ENCODE data around the gene CCT2. TPM values are rescaled to one million over a fixed set of nuclear protein-coding genes. Genes with fewer than 3 reads are reported as not detected.

Gene CCT2
- total and polyA plus RNA-seq, 8 donors = 43.3 to 137 (median 78.3) TPM

DNA sequence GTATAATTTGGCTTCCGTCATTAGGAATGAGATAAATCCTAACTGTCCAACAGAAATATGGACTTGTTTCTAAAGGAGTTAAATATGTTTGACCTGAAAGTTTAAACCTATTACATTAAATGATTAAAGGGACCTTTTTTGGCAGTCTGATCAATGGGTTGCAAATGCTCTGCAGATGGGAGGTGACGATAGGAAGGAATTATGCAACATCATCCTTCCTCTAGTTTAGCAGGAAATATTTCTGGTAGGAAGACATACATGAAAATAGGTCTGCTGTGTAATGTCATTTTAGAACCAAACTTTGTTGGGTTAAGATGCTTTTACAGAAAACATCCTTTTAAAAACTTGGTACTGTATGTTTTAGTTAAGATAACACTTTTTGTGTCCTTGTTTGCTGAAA lies 22.9 kb downstream of the CCT2 start:
- no peak for DNase-seq
- Histone ChIP-seq H3K9me3 (no peaks in the 10 kb centered on the region), H3K4me3 (no peak overlapping the region), H3K4me1 (no peaks in the 10 kb centered on the region), H3K27ac (no peak overlapping the region), H3K36me3 (peaks cover 4 to 6% (median 5%) of the 10 kb centered on the region in 4 donors), H3K27me3 (no peaks in the 10 kb centered on the region)
- WGBS, 5 donors = 51 to 67% (median 61%) methylated on average over 2 of the region's 2 CpGs
- TF ChIP-seq POLR2A (IDR thresholded peaks at IDR 0.05) (no peak), POLR2AphosphoS5 (IDR thresholded peaks at IDR 0.05) (no peak), EP300 (IDR thresholded peaks at IDR 0.05) (no peak)
- TF ChIP-seq, protein P1, sequence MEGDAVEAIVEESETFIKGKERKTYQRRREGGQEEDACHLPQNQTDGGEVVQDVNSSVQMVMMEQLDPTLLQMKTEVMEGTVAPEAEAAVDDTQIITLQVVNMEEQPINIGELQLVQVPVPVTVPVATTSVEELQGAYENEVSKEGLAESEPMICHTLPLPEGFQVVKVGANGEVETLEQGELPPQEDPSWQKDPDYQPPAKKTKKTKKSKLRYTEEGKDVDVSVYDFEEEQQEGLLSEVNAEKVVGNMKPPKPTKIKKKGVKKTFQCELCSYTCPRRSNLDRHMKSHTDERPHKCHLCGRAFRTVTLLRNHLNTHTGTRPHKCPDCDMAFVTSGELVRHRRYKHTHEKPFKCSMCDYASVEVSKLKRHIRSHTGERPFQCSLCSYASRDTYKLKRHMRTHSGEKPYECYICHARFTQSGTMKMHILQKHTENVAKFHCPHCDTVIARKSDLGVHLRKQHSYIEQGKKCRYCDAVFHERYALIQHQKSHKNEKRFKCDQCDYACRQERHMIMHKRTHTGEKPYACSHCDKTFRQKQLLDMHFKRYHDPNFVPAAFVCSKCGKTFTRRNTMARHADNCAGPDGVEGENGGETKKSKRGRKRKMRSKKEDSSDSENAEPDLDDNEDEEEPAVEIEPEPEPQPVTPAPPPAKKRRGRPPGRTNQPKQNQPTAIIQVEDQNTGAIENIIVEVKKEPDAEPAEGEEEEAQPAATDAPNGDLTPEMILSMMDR (IDR thresholded peaks at IDR 0.05) = no peak
- intact Hi-C loops (cut with DNase I; ENCODE audit: low total_unique reads) = no loop called here

DNA sequence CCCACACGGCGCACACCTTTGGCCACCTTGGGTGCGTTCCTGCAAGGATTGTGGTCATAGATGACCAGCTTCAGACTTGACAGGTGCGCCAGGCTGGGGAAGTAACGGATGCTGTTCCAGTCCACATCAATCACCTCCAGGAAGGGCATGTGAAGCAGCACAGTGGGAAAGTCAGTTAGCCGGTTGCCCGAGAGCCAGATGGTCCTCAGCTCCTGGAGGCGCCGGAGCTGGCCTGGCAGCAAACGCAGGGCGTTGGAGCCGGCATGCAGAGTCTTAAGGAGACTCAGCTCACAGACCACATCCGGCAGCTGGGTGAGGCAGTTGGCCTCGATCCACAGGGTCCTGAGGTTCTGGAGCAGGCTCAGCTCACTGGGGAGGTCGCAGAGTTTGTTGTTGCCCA lies 24.9 kb downstream of the CCT2 start:
- intact Hi-C loops (cut with DNase I; ENCODE audit: low total_unique reads) = no loop called here
- Histone ChIP-seq H3K9me3 (no peaks in the 10 kb centered on the region), H3K4me3 (no peak overlapping the region), H3K27me3 (no peaks in the 10 kb centered on the region), H3K4me1 (no peaks in the 10 kb centered on the region), H3K27ac (no peak overlapping the region), H3K36me3 (no peaks in the 10 kb centered on the region)
- no peak for TF ChIP-seq POLR2AphosphoS5 (IDR thresholded peaks at IDR 0.05)
- TF ChIP-seq POLR2A (IDR thresholded peaks at IDR 0.05) = no peak
- no peak for TF ChIP-seq EP300 (IDR thresholded peaks at IDR 0.05)
- TF ChIP-seq, protein P1 (IDR thresholded peaks at IDR 0.05) = no peak
- 87 to 93% (median 92%) methylated on average over 12 to 15 of the region's 15 CpGs for WGBS, 5 donors
- no peak for DNase-seq

DNA sequence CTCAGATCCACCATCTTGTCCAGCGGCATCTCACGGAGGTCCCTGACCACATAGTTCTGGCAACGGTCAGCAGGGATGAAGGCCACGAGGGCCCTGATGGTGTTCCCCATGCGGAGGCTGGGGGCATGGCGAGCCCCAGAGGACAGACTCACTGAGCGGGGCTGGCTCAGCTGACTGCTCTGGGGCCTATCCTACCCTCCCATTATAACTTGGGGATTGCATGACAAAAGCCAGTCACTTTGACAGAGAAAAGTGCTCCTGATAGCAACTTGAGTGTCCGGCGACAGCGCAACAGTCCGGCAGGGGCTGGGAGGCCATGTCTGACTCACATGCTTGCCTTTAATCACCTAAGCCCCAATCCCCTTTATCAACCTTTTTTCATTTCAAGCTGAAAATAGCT lies 25.5 kb downstream of the CCT2 start, which contains the start of gene LRRC10:
TSS of gene LRRC10 (minus strand) at position 179 of the 400 bp plus-strand sequence. CDS start at position 110, 69 bp downstream.
- no peak for TF ChIP-seq POLR2AphosphoS5 (IDR thresholded peaks at IDR 0.05)
- no peak for TF ChIP-seq POLR2A (IDR thresholded peaks at IDR 0.05)
- TF ChIP-seq, protein P1 (IDR thresholded peaks at IDR 0.05) = no peak
- no peak for TF ChIP-seq EP300 (IDR thresholded peaks at IDR 0.05)
- intact Hi-C loops (cut with DNase I; ENCODE audit: low total_unique reads) = no loop called here
- Histone ChIP-seq H3K36me3 (no peaks in the 10 kb centered on the region), H3K9me3 (no peaks in the 10 kb centered on the region), H3K4me3 (no peak within 1 kb of the TSS), H3K27me3 (no peaks in the 10 kb centered on the region), H3K4me1 (no peaks in the 10 kb centered on the region), H3K27ac (no peak within 1 kb of the TSS)
- no peak for DNase-seq
- 92 to 96% (median 93%) methylated on average over 10 to 11 of the region's 11 CpGs for WGBS, 5 donors

DNA sequence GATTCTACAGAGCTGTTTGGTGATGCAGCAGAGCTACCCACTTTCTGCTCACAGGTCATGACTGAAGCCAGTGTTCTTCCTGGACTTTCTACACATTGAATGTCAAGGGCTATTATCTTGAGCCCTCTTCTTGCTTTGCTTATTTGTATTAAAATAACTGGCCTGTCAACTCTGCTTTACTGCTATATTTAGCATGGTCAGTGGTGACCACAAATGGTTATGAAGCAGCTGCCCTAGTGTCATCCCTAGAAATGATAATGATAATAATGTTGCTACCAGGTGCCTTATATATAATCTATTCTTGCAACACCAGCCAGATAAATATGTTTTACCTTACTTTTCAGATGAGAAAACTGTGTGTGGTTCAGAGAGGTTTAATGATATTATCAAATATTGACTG lies 28.1 kb downstream of the CCT2 start:
- Histone ChIP-seq H3K27me3 (no peaks in the 10 kb centered on the region), H3K4me1 (no peaks in the 10 kb centered on the region), H3K36me3 (no peaks in the 10 kb centered on the region), H3K27ac (no peak overlapping the region), H3K9me3 (no peaks in the 10 kb centered on the region), H3K4me3 (no peak overlapping the region)
- no peak for TF ChIP-seq POLR2A (IDR thresholded peaks at IDR 0.05)
- no peak for TF ChIP-seq EP300 (IDR thresholded peaks at IDR 0.05)
- TF ChIP-seq, protein P1 (IDR thresholded peaks at IDR 0.05) = no peak
- TF ChIP-seq POLR2AphosphoS5 (IDR thresholded peaks at IDR 0.05) = no peak
- intact Hi-C loops (cut with DNase I; ENCODE audit: low total_unique reads) = no loop called here
- no peak for DNase-seq

Data from stomach (tissue), 9 donors.